NCI-H774 (cell line): ENCODE measurements around the gene RBP3.
A peak's percentile ranks its signal among the peaks of the same experiment; 100 is the strongest.

Experiments
- DNase-seq: peaks from one replicate; lab custom pipeline; 2025; lab: John Stamatoyannopoulos, UW

Gene RBP3

DNA sequence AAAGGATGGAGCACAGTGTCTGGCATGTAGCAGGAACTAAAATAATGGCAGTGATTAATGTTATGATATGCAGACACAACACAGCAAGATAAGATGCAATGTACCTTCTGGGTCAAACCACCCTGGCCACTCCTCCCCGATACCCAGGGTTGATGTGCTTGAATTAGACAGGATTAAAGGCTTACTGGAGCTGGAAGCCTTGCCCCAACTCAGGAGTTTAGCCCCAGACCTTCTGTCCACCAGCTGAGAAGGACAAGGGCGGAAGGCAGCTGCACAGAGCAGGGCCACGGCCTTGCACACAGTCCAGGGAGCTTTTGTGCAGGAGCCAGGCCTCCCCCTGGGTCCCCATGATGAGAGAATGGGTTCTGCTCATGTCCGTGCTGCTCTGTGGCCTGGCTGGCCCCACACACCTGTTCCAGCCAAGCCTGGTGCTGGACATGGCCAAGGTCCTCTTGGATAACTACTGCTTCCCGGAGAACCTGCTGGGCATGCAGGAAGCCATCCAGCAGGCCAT, at the start of gene RBP3:
RBP3 (plus strand) TSS at position 226 of the 514 bp plus-strand sequence; CDS start at position 348, 122 bp downstream.
- no peak for DNase-seq

DNA sequence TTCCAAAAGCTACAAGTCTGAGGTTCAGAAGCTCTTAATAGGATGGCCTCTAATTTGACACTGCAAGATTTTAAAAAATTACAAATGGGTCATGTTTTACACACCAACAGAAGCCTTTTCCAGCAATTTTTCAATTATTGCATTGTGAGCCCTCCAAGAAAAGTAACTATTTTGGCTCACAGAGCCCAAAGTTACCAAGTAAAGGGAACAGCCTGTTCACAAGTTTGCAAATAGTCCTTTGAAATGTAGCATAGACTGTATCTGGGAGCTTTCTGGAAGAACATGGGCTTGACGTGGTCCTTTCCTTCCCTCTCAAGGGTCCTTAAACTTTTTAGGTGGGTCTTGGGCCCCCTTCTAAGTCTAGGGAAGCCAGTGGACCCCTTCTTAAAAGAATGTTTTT, 49.4 kb upstream of the RBP3 start:
- no peak for DNase-seq

DNA sequence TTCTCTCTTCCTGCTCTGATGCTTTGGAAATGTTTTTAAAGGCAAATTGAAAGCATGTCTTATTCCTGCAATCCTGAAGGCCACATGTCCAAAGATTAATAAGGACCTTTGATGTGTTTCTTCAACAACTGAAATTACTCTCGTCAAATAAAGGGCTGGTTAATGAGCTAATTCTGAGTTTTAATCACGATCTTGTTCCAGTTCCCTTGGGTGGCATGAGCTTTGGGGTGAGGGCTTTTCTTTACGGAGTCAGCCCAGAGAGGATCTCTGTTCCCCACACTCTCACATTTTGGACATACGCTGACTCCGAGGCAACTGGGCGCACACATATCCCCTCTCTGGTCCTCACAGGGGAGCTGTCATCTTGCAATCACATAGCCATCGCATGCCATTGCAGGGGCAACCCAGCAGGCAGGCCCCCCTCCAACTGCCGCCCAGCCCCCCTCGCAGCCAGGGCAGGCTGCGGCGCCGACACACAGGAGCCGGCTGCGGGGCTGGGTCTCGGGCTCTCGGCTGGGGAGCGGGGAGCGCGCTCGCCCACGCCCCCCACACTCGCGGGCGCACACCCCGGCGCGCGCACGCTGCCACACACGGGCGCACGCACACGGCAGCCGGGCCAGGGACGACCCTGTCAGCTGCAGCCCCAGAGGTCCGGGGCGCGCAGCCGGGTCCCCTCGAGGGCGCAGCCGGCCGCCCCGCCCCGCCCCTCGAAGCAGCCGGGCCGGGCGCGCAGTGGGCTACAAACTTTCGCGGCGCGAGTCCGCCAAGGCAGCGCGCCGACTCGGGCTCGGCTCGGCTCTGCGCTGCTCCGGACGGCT, 48.3 kb upstream of the RBP3 start, which contains the start of gene GDF10:
GDF10 (plus strand) TSS at position 587 of the 818 bp plus-strand sequence. CDS start 455 bp downstream, outside the sequence.
- no peak for DNase-seq

DNA sequence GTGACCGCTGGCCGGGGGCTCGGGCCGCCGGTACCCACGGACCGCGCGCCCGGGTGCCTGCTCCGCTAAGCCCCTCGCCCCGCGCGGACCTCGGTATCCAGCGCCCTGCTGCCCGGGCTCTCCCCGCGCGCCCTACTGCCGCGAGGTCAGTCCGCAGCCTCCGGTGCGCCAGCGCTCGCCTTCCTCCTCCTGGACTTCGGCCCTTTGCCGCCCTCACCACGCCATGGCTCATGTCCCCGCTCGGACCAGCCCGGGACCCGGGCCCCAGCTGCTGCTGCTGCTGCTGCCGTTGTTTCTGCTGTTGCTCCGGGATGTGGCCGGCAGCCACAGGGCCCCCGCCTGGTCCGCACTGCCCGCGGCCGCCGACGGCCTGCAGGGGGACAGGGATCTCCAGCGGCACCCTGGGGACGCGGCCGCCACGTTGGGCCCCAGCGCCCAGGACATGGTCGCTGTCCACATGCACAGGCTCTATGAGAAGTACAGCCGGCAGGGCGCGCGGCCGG, 47.7 kb upstream of the RBP3 start:
- no peak for DNase-seq

DNA sequence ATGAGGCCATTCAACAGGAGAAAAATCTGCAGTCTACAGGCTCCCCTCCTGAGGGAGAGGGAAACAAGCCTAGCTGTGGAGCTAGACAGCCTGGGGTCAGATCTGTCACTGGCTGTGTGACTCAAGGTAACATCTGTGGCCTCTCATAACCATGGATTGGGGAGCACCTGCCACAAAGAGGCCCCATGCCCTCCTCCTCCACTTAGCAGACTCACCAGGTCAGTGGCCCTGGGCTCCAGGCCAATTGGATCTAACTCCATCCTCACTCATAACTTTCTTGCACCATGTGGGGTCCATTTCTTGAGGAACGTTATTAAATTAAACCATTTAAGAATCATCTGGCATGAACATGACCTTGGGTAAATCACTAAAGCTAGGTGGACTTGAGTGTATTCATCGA, 46.3 kb upstream of the RBP3 start:
- DNase-seq, result no peak

DNA sequence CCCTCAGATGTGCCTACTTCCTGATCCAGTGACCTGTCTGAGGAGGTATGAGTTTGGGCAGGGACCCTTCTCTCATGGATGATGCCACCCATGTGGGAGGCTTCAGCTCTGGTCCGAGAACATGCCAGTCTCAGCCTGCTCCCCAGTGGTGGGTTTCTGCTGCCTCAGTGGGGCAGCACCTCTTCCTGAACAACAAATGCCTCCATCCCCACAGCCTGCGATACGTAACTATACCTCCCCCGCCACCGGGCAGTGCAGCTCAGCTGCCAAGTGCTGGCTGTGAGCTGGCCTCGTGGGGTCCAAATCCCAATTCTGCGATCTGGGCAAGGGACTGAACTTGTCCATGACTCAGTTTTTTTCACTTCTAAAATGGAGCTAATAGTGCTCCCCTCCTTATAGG, 45.1 kb upstream of the RBP3 start:
- DNase-seq, result no peak

DNA sequence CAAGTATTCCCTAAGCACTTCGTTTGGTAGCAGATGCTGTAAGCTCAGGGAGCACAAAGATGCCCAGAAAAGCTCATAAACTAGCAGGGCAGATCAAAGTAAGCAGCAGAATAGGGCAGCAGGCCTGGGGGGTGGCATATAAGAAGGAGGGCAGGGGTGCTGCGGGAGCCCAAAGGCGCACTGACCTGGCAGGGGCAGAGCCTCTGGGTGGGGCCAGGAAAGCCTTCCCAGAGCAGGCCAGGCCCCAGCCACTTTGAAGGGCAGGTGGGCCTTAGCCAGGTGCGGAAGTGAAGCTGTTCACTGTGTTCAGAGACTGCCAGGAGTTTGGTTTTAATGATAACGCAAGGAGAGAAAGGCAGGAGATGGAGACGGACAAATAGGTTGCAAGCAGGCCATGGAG, 44.3 kb upstream of the RBP3 start:
- no peak for DNase-seq

DNA sequence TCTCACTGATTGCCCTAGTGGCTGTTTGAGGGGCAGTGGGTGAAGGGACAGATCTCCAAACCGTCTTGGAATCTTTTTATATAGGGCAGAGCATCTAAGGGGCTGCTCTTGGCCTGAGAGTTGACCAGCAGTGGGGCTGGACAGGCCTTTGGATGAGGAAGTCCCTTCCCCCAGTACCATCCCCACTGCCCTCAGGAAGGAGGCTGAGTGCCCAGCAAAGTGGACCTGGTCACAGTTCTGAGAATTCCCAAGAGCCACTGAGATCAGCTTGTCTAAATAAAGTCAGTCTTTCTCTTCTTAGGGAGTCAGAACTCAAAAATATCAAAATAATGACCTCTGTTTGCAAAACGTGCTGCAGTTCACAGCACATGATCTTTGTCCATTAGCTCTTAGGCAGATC, 42.6 kb upstream of the RBP3 start:
- DNase-seq, result no peak

DNA sequence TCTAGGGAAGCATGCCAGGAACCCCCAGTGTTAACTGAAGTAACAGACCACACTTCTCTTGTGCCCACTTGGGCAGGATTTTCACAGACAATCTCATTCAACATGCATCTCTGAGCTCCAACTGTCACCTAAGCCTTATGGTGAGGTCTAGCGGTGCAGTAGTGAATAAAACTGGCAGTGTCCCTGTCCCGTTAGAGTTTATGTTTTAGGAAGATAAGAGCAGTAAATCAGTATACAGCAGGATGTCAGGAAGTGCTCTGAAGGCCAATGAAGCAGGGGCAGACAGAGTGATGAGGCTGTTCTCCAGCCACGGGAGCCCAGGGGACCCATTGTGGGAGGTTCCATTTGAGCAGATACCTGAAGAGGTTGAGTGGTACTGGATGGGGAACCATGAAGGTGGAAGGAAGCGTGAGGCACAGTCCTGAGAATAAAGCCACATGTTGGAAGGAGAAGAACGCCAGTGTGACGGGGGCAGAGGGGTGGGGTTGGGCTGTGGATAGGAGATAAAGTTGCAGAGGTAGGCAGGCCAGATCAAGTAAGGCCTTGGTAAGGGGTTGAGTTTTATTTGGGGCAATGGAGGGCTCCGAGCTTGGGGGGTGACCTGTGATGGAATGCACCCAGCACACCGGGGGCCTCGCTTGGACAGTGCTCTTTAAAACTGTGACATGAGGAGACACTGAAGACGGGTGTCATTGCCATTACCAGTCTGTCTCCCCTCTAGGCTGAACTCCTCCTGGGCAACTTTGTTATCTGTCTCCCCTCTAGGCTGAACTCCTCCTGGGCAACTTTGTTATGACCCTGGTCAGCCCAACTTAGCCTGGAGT, 41.6 kb upstream of the RBP3 start:
- DNase-seq, result no peak

DNA sequence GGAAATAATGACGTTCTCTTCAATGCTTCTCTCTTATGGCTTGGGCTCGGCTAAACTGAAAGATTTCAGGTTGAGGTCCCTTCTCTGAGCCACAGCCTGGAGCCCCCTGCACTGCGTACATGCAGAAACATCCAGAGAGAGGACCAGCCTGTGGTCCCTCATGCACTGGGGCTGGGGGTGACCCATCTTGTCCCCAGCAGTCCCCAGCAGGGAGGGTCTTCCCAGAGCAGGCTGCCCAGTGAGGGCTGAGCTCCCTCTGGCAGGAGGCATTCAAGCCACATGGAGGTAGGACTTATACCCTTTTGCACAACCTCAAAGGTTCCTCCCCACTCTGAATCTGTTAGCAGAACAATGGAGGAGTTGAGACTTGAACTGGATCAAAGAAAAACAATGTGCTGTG, 40.8 kb upstream of the RBP3 start:
- no peak for DNase-seq

DNA sequence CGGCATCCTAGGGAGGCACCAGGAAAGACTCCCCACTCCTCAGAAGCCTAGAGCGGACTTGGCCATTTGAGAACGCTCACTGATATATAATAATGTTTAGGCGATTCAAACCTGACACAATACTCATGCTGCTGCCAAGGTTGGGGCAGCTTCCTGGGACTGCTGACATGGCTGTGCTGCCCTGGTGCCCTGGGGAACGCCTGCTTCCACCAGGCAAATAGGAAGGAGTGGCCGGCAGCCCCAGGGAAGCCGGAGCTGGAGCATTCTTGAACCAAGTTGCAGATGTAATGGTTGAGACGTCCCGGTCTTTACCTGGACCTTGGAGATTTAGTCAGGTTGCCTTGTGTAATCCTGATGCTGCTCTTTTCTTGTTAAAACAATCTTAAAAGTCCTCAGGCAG, 39.4 kb upstream of the RBP3 start:
- DNase-seq, result no peak

DNA sequence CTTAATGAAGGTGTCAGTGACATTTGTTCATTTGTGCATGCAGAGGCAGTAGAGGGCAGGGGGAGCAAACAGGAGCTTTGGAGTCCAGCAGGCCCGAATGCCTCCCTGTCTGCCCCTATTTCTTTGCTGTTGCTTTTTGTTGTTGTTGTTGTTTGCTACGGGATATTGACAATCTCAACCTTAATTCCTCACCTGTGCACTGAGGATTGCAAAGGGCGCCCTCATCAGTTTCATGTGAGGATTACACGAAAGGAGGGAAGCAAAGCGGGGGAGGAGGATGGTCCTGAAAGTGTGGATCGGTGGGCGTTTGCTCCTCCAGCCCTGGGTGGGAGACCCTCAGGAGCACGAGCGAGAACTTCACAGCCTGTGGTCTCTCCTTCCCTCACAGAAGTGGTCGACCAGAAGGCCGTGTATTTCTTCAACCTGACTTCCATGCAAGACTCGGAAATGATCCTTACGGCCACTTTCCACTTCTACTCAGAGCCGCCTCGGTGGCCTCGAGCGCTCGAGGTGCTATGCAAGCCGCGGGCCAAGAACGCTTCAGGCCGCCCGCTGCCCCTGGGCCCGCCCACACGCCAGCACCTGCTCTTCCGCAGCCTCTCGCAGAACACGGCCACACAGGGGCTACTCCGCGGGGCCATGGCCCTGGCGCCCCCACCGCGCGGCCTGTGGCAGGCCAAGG, 38.6 kb upstream of the RBP3 start:
- DNase-seq, result no peak

DNA sequence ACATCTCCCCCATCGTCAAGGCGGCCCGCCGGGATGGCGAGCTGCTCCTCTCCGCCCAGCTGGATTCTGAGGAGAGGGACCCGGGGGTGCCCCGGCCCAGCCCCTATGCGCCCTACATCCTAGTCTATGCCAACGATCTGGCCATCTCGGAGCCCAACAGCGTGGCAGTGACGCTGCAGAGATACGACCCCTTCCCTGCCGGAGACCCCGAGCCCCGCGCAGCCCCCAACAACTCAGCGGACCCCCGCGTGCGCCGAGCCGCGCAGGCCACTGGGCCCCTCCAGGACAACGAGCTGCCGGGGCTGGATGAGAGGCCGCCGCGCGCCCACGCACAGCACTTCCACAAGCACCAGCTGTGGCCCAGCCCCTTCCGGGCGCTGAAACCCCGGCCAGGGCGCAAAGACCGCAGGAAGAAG, 38.1 kb upstream of the RBP3 start:
- no peak for DNase-seq

DNA sequence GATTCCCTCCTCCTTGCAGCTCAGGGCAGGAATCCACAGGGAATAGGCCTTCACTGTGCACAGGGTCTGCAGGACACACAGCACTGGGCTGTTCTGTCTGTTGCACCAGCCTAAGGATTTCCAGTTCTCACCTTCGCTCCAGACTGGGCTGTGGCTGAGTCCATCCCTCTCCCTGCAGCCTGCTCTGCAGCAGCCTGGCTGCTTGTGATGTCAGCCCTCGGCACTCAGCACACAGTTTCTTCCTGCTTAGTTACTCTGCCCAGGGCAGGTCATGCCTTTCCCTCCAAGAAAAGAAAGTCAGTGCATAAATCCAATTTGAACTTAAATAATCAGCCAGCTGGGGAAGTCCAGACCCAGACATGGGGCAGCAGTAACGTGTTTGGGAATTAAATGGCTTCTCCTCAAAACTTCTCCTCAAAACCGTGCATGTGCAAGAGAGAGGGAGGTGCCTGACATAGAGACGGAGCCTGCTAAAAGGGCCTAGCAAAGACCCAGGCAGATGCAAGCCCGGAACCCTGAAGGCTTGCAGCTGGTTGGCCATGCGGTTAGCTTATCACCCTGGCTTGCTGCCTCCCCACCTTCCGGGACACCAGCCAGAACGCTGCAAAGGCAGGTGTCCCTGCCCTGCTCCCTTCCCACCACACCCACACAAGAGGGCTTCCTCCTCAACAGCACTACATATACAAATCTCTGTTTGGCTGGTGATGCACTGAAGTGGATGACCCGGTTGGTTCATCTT, 36.8 kb upstream of the RBP3 start:
- DNase-seq, result peak; percentile 5

DNA sequence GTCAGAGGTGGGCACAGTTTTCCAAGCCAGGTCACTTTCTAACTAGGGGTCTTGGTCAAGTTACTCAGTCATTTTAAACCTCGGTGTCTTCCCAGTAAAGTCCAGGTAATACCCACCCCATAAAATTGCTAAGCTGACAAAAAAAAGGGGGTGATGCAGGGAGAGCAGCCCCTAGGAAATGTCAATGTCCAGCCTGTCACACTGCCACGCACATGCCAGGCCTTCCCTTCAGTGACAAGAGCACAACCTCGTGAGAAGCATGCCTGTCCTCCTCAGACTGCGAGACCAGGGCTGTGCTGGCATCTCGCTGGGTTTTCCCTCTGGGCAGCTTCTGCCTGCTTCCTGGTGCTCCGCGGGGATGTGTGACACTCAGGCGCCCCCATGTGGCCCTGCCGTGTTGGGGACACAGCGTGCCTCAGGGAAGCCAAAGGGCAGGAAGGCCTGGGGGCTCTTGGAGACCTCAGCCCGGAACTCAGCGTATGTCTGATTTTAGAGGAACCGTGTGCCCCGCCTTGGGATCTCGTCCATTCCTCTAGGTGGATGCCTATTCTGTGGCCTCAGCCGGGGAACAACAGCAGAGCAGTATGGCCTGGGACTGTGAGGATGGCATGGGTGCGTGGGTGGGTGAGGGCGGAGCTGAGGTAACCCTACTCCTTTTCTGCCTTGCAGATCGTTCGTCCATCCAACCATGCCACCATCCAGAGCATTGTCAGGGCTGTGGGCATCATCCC, 36.1 kb upstream of the RBP3 start:
- DNase-seq, result peak; percentile 39

DNA sequence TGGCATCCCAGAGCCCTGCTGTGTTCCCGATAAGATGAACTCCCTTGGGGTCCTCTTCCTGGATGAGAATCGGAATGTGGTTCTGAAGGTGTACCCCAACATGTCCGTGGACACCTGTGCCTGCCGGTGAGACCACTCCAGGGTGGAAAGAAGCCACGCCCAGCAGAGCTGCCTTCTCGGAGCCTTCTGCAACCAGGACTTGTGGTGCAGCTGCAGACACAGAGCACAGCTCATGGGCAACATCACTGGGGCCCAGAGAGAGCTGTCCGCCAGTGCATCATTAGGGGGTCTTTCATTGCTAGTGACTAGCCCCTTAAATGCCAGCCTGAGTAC, 35.5 kb upstream of the RBP3 start:
- no peak for DNase-seq

DNA sequence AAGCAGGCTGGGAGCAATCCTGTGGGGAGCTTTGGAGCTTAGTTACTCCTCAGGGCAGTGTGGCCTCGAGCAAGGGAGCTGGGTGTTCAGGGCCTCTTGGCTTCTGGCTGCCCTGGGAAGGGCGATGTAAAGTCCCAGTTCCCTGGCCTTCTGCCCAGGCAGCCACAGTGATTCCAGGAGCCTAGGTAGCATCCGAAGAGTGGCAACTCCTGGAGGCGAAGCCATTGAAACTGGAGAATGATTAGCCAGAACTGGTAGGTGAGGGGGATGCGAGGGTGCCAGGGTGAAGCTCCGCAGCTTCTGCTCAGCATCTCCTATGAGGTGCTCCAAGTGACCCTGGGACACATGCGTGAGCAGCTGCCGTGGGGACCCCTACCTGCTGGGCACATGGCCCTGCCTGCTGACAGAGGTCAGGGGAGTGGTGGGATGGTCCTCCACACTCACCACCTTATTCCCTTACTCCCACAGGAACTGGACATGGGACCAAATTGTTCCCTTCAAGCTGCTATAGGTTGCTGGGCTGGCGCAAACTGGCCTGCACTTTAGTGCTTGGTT, 33.7 kb upstream of the RBP3 start:
- DNase-seq, result no peak

DNA sequence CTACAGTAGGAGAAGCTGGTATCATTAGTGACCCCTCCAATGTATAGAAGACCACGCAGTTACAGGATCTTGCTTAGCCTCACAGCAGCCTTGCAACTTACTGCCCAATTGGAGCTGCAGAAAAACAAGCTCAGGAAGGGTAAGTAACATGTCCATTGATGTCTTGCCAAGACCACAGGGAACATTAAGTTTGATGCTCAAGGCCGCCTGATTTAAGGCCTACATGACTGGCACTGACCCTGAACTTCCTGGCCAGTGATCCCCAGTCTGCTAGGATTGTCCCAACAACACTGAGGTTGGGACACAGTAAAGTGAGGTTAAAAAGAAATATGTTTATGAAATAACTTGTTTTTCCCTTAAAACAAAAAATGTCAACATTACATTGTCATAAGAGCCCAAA, 32.7 kb upstream of the RBP3 start:
- DNase-seq, result no peak

DNA sequence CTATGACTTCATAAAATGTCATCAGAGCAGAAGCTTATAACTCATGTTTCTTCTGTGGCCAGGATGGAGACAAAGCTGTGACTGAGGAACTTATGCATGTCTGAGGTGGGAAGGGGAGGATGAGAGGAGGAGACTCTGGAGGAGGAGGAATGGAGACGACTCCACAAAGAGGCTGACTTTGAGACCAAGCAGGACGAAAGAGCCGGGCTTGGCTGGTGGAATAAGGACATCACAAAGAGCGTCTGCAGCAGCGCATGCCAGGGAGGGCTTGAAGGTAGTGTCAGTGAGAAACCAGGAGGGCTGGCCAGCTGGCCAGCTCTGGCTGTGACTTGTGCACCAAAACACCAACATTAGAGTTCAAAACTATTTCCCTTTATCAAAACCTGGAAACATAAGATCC, 32.0 kb upstream of the RBP3 start:
- DNase-seq, result no peak

DNA sequence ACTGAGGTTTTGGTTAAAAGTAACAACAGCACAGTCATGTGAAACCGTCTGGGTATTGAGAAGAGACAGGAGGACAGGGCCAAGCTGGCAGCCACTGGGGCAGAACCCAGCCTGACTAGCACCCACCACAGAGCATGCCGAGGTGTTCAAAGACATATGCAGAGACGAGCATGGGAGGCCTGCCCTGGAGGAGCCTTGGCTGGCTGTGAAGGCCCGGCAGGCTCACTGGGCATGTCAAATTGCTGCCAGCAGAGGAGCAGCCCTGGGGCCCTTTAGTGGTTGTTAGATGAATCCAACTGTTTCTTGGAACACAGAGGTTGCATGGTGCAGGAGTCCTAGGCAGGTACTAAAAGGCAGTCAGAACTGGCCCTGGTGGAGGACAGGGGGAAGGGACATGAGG, 30.9 kb upstream of the RBP3 start:
- no peak for DNase-seq

DNA sequence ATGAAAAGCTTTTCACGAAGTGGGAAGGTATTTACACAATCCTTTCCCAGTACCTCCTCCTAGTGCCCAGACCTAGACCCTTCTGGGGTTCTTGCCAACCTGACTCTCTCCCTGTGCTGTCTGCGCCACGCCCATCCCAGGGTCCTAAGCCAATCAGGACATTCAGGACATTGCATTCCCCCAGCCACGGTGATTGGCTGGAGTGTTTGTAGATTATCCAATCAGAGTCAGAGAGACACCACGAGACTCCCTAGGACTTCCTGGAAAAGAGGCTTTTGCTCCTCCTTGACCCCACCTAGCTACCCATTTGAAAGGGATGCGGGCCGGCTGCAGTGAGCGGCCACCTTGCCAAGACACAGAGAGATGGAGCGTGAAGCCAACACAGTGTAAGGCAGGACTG, 29.5 kb upstream of the RBP3 start:
- DNase-seq, result no peak
